DOHH2 (cell line): ENCODE results near the gene CHPT1.

ENCODE experiments used
- EZH2phosphoT487 ChIP-seq: fragments of 200-600 bp; sonication (generic); IDR thresholded peaks from 2 replicates; pipeline ENCODE4 v1.6.1; 2017; ENCODE audit warnings: borderline replicate concordance, mild to moderate bottlenecking, antibody characterized with exemption, low read length, moderate library complexity, mixed read lengths
- TF ChIP-seq, protein P1 (sequence below): fragments of 200-600 bp; sonication (generic); IDR thresholded peaks from one replicate; pipeline ENCODE4 v1.5.1; 2014; ENCODE audit warnings: antibody characterized with exemption, mild to moderate bottlenecking, low read depth, low read length; ENCODE audit not compliant: poor library complexity, severe bottlenecking

DNA sequence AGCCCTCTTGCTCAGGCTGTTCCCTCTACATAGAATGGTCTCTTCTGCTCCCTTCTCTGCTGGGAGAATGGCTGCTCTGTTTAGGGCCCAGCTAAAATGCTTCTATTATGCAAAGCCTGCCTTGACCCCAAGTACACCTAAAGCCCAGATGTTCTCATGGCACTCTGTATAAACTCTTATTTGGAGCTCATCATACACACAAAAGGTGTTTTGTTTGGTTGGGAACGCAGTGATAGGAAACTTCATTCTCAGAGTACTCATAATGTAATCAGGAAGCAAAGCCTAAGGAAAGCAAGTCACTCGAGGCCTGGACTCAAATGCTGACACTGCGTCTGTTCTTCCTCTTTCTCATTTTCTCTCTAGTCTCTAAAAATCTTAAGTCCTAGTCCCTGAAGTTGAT is 80.0 kb downstream of the CHPT1 start:
- TF ChIP-seq, protein P1, sequence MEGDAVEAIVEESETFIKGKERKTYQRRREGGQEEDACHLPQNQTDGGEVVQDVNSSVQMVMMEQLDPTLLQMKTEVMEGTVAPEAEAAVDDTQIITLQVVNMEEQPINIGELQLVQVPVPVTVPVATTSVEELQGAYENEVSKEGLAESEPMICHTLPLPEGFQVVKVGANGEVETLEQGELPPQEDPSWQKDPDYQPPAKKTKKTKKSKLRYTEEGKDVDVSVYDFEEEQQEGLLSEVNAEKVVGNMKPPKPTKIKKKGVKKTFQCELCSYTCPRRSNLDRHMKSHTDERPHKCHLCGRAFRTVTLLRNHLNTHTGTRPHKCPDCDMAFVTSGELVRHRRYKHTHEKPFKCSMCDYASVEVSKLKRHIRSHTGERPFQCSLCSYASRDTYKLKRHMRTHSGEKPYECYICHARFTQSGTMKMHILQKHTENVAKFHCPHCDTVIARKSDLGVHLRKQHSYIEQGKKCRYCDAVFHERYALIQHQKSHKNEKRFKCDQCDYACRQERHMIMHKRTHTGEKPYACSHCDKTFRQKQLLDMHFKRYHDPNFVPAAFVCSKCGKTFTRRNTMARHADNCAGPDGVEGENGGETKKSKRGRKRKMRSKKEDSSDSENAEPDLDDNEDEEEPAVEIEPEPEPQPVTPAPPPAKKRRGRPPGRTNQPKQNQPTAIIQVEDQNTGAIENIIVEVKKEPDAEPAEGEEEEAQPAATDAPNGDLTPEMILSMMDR = no peak
- TF ChIP-seq EZH2phosphoT487 = no peak
